IMR-90 (cell line): ENCODE data around the gene OTULINL. TPM values are rescaled to one million over a fixed set of nuclear protein-coding genes. Genes with fewer than 3 reads are reported as not detected.

ENCODE experiments used
- ATAC-seq: fragments of 200-7000 bp; cut with Tn5 transposase; 2 replicates; pipeline ENCODE4 v1.9.1; 2020; ENCODE audit warnings: low read depth, mild to moderate bottlenecking, moderate library complexity
- BruUV-seq: library from RNA; stranded (reverse); fragments of 400-500 nt; replicated peaks from 2 replicates; lab custom pipeline; 2021; lab: Mats Ljungman, UMichigan
- CTCF ChIA-PET: fragments of 300-600 bp; formaldehyde crosslinking; extraction: SDS; loops from one replicate; lab custom pipeline; 2021; ENCODE audit warnings: antibody characterized with exemption; lab: Yijun Ruan, JAX
- POLR2A ChIA-PET: fragments of 300-600 bp; sonication (Branson Sonifier 250); formaldehyde crosslinking; loops from one replicate; lab custom pipeline; 2022; ENCODE audit warnings: antibody characterized with exemption; ENCODE audit not compliant: unreplicated experiment; lab: Charles Lee
- DNase-seq: peaks from one replicate; pipeline ENCODE4 v3.0.0; 2013
- H2AFZ ChIP-seq: replicated peaks from 2 replicates; pipeline ENCODE3; 2013; ENCODE audit warnings: low read length, mild to moderate bottlenecking; ENCODE audit not compliant: poor library complexity
- H2AK5ac ChIP-seq: 2 replicates; pipeline ENCODE4 v1.6.1; 2013; ENCODE audit warnings: low read depth, low read length, inconsistent platforms
- H2AK9ac ChIP-seq: replicated peaks from 2 replicates; pipeline ENCODE3; 2013; ENCODE audit warnings: mild to moderate bottlenecking, low read depth, low read length, moderate library complexity; ENCODE audit not compliant: poor library complexity
- H2BK120ac ChIP-seq: 2 replicates; pipeline ENCODE4 v1.6.1; 2013; ENCODE audit warnings: low read depth, low read length, inconsistent platforms
- H2BK15ac ChIP-seq: 3 replicates; pipeline ENCODE4 v1.6.1; 2013; ENCODE audit warnings: low read depth, low read length, inconsistent platforms
- H2BK20ac ChIP-seq: 2 replicates; pipeline ENCODE4 v1.6.1; 2013; ENCODE audit warnings: low read depth, mild to moderate bottlenecking, inconsistent platforms, low read length, moderate library complexity
- H2BK5ac ChIP-seq: 2 replicates; pipeline ENCODE4 v1.6.1; 2013; ENCODE audit warnings: mild to moderate bottlenecking, low read depth, low read length, inconsistent platforms; ENCODE audit not compliant: poor library complexity, severe bottlenecking
- H3K14ac ChIP-seq: replicated peaks from 2 replicates; pipeline ENCODE4 v1.6.1; 2013; ENCODE audit warnings: low read depth, low read length, inconsistent platforms
- H3K18ac ChIP-seq: 2 replicates; pipeline ENCODE4 v1.6.1; 2013; ENCODE audit warnings: low read depth, low read length, control low read depth
- H3K23ac ChIP-seq: 2 replicates; pipeline ENCODE4 v1.6.1; 2013; ENCODE audit warnings: low read depth, low read length, inconsistent platforms
- H3K27ac ChIP-seq: 2 replicates; pipeline ENCODE4 v1.5.1; 2013; ENCODE audit warnings: mild to moderate bottlenecking, control low read depth, low read length; ENCODE audit not compliant: insufficient read depth
- H3K27me3 ChIP-seq: 2 replicates; pipeline ENCODE4 v1.6.1; 2013; ENCODE audit warnings: low read length; ENCODE audit not compliant: control insufficient read depth, insufficient read depth
- H3K36me3 ChIP-seq: 2 replicates; pipeline ENCODE4 v1.6.1; 2013; ENCODE audit warnings: low read length, mixed read lengths; ENCODE audit not compliant: control insufficient read depth, insufficient read depth
- H3K4ac ChIP-seq: 2 replicates; pipeline ENCODE4 v1.6.1; 2013; ENCODE audit warnings: low read depth, low read length, inconsistent platforms
- H3K4me1 ChIP-seq: 2 replicates; pipeline ENCODE4 v1.6.1; 2013; ENCODE audit warnings: low read length, mixed read lengths; ENCODE audit not compliant: control insufficient read depth, insufficient read depth
- H3K4me2 ChIP-seq: 2 replicates; pipeline ENCODE4 v1.6.1; 2013; ENCODE audit warnings: low read depth, mild to moderate bottlenecking, control low read depth, low read length, moderate library complexity
- H3K4me3 ChIP-seq: 2 replicates; pipeline ENCODE4 v1.5.1; 2013; ENCODE audit warnings: low read depth, mild to moderate bottlenecking, control low read depth, low read length, moderate library complexity; ENCODE audit not compliant: insufficient read depth
- H3K56ac ChIP-seq: 2 replicates; pipeline ENCODE4 v1.6.1; 2013; ENCODE audit warnings: low read length, inconsistent platforms; ENCODE audit not compliant: insufficient read depth; ENCODE audit errors: extremely low read depth
- H3K79me1 ChIP-seq, 2 experiments: 2 replicates each; pipeline ENCODE4 v1.6.1; 2013; ENCODE audit warnings: low read length in 2 of 2, inconsistent platforms in 1 of 2, low read depth in 1 of 2
- H3K9ac ChIP-seq: 2 replicates; pipeline ENCODE4 v1.6.1; 2013; ENCODE audit warnings: low read depth, low read length, control low read depth
- H3K9me1 ChIP-seq: 2 replicates; pipeline ENCODE4 v1.6.1; 2013; ENCODE audit warnings: low read length, inconsistent platforms; ENCODE audit not compliant: insufficient read depth
- H3K9me3 ChIP-seq: 2 replicates; pipeline ENCODE4 v1.6.1; 2013; ENCODE audit warnings: low read length; ENCODE audit not compliant: control insufficient read depth, insufficient read depth
- H4K20me1 ChIP-seq: 2 replicates; pipeline ENCODE4 v1.6.1; 2013; ENCODE audit warnings: low read length, inconsistent platforms; ENCODE audit not compliant: insufficient read depth
- H4K5ac ChIP-seq: 2 replicates; pipeline ENCODE4 v1.6.1; 2013; ENCODE audit warnings: mild to moderate bottlenecking, low read depth, low read length, control low read depth
- H4K8ac ChIP-seq, 2 experiments: 2 replicates each; pipeline ENCODE4 v1.6.1; 2013; ENCODE audit warnings: low read depth in 2 of 2, low read length in 2 of 2, control low read depth in 1 of 2, inconsistent platforms in 1 of 2
- H4K91ac ChIP-seq: 2 replicates; pipeline ENCODE4 v1.6.1; 2013; ENCODE audit warnings: low read depth, low read length, inconsistent platforms; ENCODE audit not compliant: insufficient read depth
- BHLHE40 ChIP-seq: fragments of 150-350 bp; IDR thresholded peaks from 2 replicates; pipeline ENCODE4 v1.6.1; 2016; ENCODE audit warnings: mild to moderate bottlenecking, low read depth, low read length
- CEBPB ChIP-seq: IDR thresholded peaks from 2 replicates; pipeline ENCODE4 v1.6.1; 2012; ENCODE audit warnings: low read depth, low read length, improper control_type of control experiment
- CHD1 ChIP-seq: IDR thresholded peaks from 2 replicates; pipeline ENCODE4 v1.6.1; 2012; ENCODE audit warnings: low read depth, low read length, improper control_type of control experiment
- CTCF ChIP-seq: conservative IDR thresholded peaks from 2 replicates; pipeline ENCODE4 v1.5.1; 2012; ENCODE audit warnings: mild to moderate bottlenecking, low read depth, low read length, improper control_type of control experiment
- ELK1 ChIP-seq: fragments of 150-350 bp; IDR thresholded peaks from 2 replicates; pipeline ENCODE4 v1.6.1; 2016; ENCODE audit warnings: low read depth, mild to moderate bottlenecking, low read length, moderate library complexity, borderline replicate concordance
- FOS ChIP-seq: fragments of 150-350 bp; IDR thresholded peaks from 2 replicates; pipeline ENCODE4 v1.6.1; 2016; ENCODE audit warnings: low read depth, low read length
- MAFK ChIP-seq: IDR thresholded peaks from 2 replicates; pipeline ENCODE4 v1.6.1; 2012; ENCODE audit warnings: low read depth, low read length, improper control_type of control experiment
- MAZ ChIP-seq: IDR thresholded peaks from 2 replicates; pipeline ENCODE4 v1.6.1; 2012; ENCODE audit warnings: low read depth, mild to moderate bottlenecking, low read length, improper control_type of control experiment, moderate library complexity, borderline replicate concordance
- MXI1 ChIP-seq: IDR thresholded peaks from 2 replicates; pipeline ENCODE4 v1.6.1; 2012; ENCODE audit warnings: low read depth, mild to moderate bottlenecking, low read length, moderate library complexity, borderline replicate concordance
- NFE2L2 ChIP-seq: fragments of 150-350 bp; IDR thresholded peaks from 2 replicates; pipeline ENCODE4 v1.6.1; 2016; ENCODE audit warnings: low read depth, mild to moderate bottlenecking, low read length
- POLR2A ChIP-seq: IDR thresholded peaks from 2 replicates; pipeline ENCODE4 v1.6.1; 2012; ENCODE audit warnings: mild to moderate bottlenecking, low read depth, low read length
- RAD21 ChIP-seq: IDR thresholded peaks from 2 replicates; pipeline ENCODE4 v1.6.1; 2012; ENCODE audit warnings: low read length, improper control_type of control experiment
- RCOR1 ChIP-seq: IDR thresholded peaks from 2 replicates; pipeline ENCODE4 v1.6.1; 2012; ENCODE audit warnings: mild to moderate bottlenecking, low read length, improper control_type of control experiment; ENCODE audit not compliant: insufficient replicate concordance
- RFX5 ChIP-seq: IDR thresholded peaks from 2 replicates; pipeline ENCODE4 v1.8.0; 2012; ENCODE audit warnings: low read depth, mild to moderate bottlenecking, low read length, moderate library complexity
- SMC3 ChIP-seq: fragments of 150-350 bp; IDR thresholded peaks from 2 replicates; pipeline ENCODE4 v1.6.1; 2016; ENCODE audit warnings: low read depth, mild to moderate bottlenecking, antibody characterized with exemption, low read length, moderate library complexity
- USF2 ChIP-seq: fragments of 150-350 bp; IDR thresholded peaks from 2 replicates; pipeline ENCODE4 v1.6.1; 2017; ENCODE audit warnings: mild to moderate bottlenecking, antibody characterized with exemption, low read length, low read depth
- WGBS, 2 experiments: methylation state at CpG; one replicate each; pipeline versions ENCODE4 v1.1.5 to v1.1.7; 2013; ENCODE audit warnings: missing lambda C conversion rate in 2 of 2; ENCODE audit not compliant: insufficient read length in 1 of 2; ENCODE audit errors: extremely low coverage in 2 of 2; 5-methylcytosine and 5-hydroxymethylcytosine counted together
- dilution Hi-C: fragments of 300-500 bp; cut with HindIII; formaldehyde crosslinking; loops from one replicate; pipeline ENCODE4 v1.14.3; 2018; ENCODE audit warnings: low sequenced_read_pairs; ENCODE audit not compliant: unreplicated experiment
- in situ Hi-C: fragments of 300-500 bp; cut with MboI; formaldehyde crosslinking; loops from 3 replicates; pipeline ENCODE4 v1.14.3; 2019; ENCODE audit warnings: low sequenced_read_pairs, inconsistent platforms, mixed read lengths
- intact Hi-C: fragments of 100-400 bp; cut with micrococcal nuclease; formaldehyde crosslinking; loops from 2 replicates; pipeline ENCODE4 v1.10.0; 2022
- polyA plus RNA-seq, 3 experiments: library from polyadenylated mRNA; depleted of rRNA; stranded (reverse); fragments of >200 nt; gene quantifications; 2 replicates each; pipeline ENCODE4 v1.2.3, GENCODE V29; 2012; ENCODE audit warnings: low replicate concordance in 1 of 3
- total RNA-seq: library from RNA; depleted of rRNA; stranded (reverse); fragments of >200 nt; gene quantifications from 2 replicates; pipeline ENCODE4 v1.2.3, GENCODE V29; 2012

Gene OTULINL
- total and polyA plus RNA-seq, 2 of the 4 experiments (the other 2 are of a cell fraction): 0.09 to 0.18 TPM

GRCh38 chr5:14656898-14657297 is 75.3 kb downstream of the OTULINL start:
- Histone ChIP-seq H3K18ac (no peak overlapping the region), H2BK20ac (no peak overlapping the region), H3K4me3 (no peak overlapping the region), H2AK5ac (no peak overlapping the region), H3K56ac (no peak overlapping the region), H2AK9ac (no peak overlapping the region), H3K36me3 (no peaks in the 10 kb centered on the region), H3K9ac (no peak overlapping the region), H2BK5ac (no peak overlapping the region), H4K20me1 (peaks cover 7% of the 10 kb centered on the region; the same call in 1 of the 2 replicates), H3K27ac (no peak overlapping the region), H3K4me1 (peaks cover 3% of the 10 kb centered on the region), H3K9me3 (no peaks in the 10 kb centered on the region), H3K27me3 (peaks cover 14% of the 10 kb centered on the region), H3K79me1 (peaks cover 2 to 7% of the 10 kb centered on the region in 2 experiments; a peak in 3 of 4 replicates), H2BK120ac (no peak overlapping the region), H4K8ac (no peak overlapping the region), H4K91ac (no peak overlapping the region), H2BK15ac (no peak overlapping the region), H3K4ac (no peak overlapping the region), H4K5ac (no peak overlapping the region), H3K9me1 (peaks cover 7% of the 10 kb centered on the region; the same call in 1 of the 2 replicates), H3K14ac (no peak overlapping the region), H3K23ac (no peak overlapping the region), H2AFZ (no peak overlapping the region), H3K4me2 (no peak overlapping the region)
- no peak for ATAC-seq
- TF ChIP-seq CEBPB (no peak), NFE2L2 (no peak), MAZ (no peak), MXI1 (no peak), SMC3 (no peak), POLR2A (no peak), FOS (no peak), RFX5 (no peak), MAFK (no peak), RCOR1 (no peak), CHD1 (no peak), USF2 (no peak), ELK1 (no peak), RAD21 (no peak), CTCF (no peak), BHLHE40 (no peak)
- POLR2A ChIA-PET: no interaction called here
- in situ Hi-C loops (loop anchor here (25.0 kb wide), 2 partner anchors 545 to 670 kb away; no protein-coding TSS in a partner anchor), dilution Hi-C loops (no loop called here), intact Hi-C loops (no loop called here)
- CTCF ChIA-PET: no interaction called here
- BruUV-seq: no TSS peak
- no peak for DNase-seq
- no CpG with 5 or more reads among the region's 2 CpGs for WGBS, 2 experiments
